Measurements from ENCODE around the gene KLHDC4. TPM values are rescaled to one million over a fixed set of nuclear protein-coding genes. Genes with fewer than 3 reads are reported as not detected.

Gene KLHDC4
- total RNA-seq, 6 experiments from 2014 or later, result 11.6 to 22.7 (median 14.4) TPM

DNA sequence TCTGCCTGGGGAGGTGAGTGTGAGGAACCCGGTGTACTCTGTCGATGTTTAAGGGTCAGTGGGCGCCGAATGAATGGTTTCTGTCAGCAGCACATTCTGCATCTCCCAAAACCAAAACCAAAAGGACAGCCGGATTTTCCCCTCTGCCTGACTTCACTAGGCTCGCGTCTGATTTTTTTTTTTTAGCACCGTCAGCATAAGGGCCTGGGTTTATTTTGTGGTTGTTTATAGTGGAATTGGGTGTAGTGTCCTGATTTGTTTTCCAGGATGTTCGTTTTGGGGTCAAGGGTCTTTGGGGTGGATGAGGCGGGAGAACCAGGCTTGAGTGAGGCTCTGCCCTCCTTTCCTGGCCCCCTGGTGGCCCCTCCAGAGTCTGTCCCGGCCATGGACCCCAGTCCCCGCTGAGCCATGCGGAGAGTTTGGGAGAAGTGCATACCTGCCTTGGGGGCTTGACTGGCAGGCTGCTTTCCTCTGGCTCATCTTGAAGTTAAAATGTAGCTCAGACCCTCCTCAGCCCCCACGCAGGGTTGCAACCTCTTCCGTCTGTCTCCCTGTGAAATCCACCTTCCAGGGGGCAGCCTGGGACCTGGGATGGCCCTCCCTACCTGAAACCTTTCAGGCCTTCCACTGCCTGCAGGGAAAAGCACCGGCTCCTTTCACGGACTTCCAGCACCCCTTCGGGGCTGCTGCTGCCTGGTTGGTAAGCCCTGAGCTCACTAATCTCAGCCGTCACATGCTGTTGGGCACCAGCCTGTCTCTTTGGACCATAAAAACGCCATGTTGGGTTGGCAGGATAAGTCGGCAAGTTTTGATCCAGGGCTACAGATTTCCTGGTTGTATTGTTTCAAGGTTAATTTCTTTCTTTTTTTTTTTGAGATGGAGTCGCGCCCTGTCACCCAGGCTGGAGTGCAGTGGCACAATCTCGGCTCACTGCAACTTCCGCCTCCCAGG, 103.3 kb downstream of the KLHDC4 start:
- no peak overlapping the region for H3K4me3 ChIP-seq
- TF ChIP-seq CTCF (IDR thresholded peaks at IDR 0.05) (no peak), POLR2A (IDR thresholded peaks at IDR 0.05) (no peak)
- no peaks in the 10 kb centered on the region for H3K9me3 ChIP-seq
- H3K27ac ChIP-seq, result no peak overlapping the region
- H3K36me3 ChIP-seq, result no peaks in the 10 kb centered on the region
- 52% methylated on average over 13 of the region's 25 CpGs for WGBS (ENCODE audit: insufficient coverage, low coverage, low lambda C conversion rate, missing lambda C conversion rate)
- no peaks in the 10 kb centered on the region for H3K27me3 ChIP-seq
- DNase-seq (no peak), ATAC-seq (no peak)
- H3K4me1 ChIP-seq, result no peaks in the 10 kb centered on the region
- intact Hi-C loops (cut with DNase I), result no loop called here

DNA sequence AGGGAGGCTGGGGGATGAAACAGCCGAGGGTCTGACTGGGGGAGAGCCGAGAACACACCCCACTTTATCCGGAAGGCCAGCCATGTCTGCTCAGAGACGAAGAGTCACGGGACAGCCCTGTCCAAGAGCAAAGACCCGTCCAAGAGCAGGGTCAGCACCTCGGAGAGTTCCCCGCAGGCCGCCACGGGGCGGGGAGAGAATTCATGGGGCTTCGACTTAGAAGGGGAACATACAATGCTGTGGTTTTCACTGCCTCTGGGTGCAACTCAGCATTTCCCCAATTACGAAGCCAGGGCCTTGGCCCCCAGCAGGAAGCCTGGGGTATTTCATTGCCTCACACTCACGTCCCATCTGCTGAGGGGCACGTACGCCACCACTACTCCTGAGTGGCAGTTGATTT, 104.2 kb downstream of the KLHDC4 start:
- intact Hi-C loops (cut with DNase I), result no loop called here
- ATAC-seq (peak; percentile 18 to 54 (median 36)), DNase-seq (peak in 1 of 3 donors; percentile 44)
- Histone ChIP-seq H3K36me3 (no peaks in the 10 kb centered on the region), H3K27ac (no peak overlapping the region), H3K27me3 (no peaks in the 10 kb centered on the region), H3K4me3 (no peak overlapping the region), H3K9me3 (no peaks in the 10 kb centered on the region), H3K4me1 (no peaks in the 10 kb centered on the region)
- 18% methylated on average over 5 of the region's 16 CpGs for WGBS (ENCODE audit: insufficient coverage, low coverage, low lambda C conversion rate, missing lambda C conversion rate)
- TF ChIP-seq CTCF (IDR thresholded peaks at IDR 0.05) (no peak), POLR2A (IDR thresholded peaks at IDR 0.05) (no peak)

DNA sequence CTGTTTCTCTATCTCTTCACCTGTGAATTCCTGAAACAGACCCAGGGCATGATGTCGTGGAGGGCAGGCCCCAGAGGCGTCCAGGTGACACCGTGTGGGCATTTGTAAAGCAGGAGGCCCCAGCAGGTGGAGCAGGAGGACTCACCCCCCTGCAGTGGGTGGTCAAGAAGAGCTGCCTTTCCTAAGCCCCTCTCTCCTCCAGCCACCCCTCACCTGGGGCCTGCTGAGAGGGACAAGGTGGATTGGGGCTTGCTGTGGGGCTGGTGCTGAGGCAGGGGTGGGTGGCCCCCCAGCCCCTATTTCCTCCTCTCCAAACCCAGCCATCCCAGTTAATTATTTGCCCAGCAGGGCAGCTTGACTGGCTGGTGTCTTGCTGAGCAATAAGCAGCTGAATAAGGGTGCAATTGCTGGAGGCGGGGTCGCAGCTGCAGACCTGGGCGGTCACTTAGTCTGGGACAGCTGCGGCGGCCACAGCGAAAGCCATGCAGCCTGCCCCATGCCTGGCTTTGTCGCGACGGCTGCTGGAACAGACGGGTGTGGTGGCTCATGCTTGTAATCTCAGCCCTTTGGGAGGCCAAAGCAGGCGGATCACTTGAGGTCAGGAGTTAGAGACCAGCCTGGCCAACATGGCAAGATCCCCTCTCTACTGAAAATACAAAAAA, 107.1 kb downstream of the KLHDC4 start:
- Histone ChIP-seq H3K4me1 (no peaks in the 10 kb centered on the region), H3K36me3 (no peaks in the 10 kb centered on the region), H3K27me3 (no peaks in the 10 kb centered on the region), H3K4me3 (no peak overlapping the region), H3K27ac (no peak overlapping the region), H3K9me3 (no peaks in the 10 kb centered on the region)
- intact Hi-C loops (cut with DNase I), result no loop called here
- TF ChIP-seq CTCF (IDR thresholded peaks at IDR 0.05) (no peak), POLR2A (IDR thresholded peaks at IDR 0.05) (no peak)
- WGBS (ENCODE audit: insufficient coverage, low coverage, low lambda C conversion rate, missing lambda C conversion rate), result 60% methylated on average over 1 of the region's 14 CpGs
- ATAC-seq (no peak), DNase-seq (no peak)

Other genes starting within 250 kb of the KLHDC4 start
- under 1 TPM in 2 of 6 experiments, not detected in 4; 0.07 to 0.12 TPM for gene JPH3, start 163.5 kb downstream of the KLHDC4 start, total RNA-seq
- 10 to 100 TPM in 5 of 6 experiments, 1 to 10 TPM in 1; 7.0 to 16.3 (median 12.4) TPM for gene SLC7A5, start 103.5 kb upstream of the KLHDC4 start, total RNA-seq
- gene CA5A, start 170.5 kb upstream of the KLHDC4 start, total RNA-seq, result 10 to 100 TPM; 26.5 to 59.6 (median 30.2) TPM
- gene BANP, start 185.4 kb upstream of the KLHDC4 start, total RNA-seq, result 10 to 100 TPM; 11.2 to 20.7 (median 18.8) TPM